Adrenal gland (tissue), 5 donors: Measurements from ENCODE around the gene UBQLN1.

Source experiments
- POLR2A ChIP-seq, 2 donors: fragments of 450-650 bp; IDR thresholded peaks; one replicate each; pipeline ENCODE4 v1.6.1; 2017; ENCODE audit warnings: antibody characterized with exemption in 2 of 2, mild to moderate bottlenecking in 2 of 2, moderate library complexity in 1 of 2
- TF ChIP-seq, protein P1 (sequence below), 6 experiments: fragments of 450-650 bp in 4 of 6; fragments of 200-600 bp in 2 of 6; sonication (generic) in 1 of 6; IDR thresholded peaks; 1 replicate in 5 of 6; 2 replicates in 1 of 6; pipeline versions ENCODE4 v1.5.1 to v1.8.0; 2016 to 2021; ENCODE audit warnings: antibody characterized with exemption in 6 of 6, mild to moderate bottlenecking in 2 of 6, moderate library complexity in 1 of 6
- donor health status: DM: no; HTN: no; CAD: no.

DNA sequence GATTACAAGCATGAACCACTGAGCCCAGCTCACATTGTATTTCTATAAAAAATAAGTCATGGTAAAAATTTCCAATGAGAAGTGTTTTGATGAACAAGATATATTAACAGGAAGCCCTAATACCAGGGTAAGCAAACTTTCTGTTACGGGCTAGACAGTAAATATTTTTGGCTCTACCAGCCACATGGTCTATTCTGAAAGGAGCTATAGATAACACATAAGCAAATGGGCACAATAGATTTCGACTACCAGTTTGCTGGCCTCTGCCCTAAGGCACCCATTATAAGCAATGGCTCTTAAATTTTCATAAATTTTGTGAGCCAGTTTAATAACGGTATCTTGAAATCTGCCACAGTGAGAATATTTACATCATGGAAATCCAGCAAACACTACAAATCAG is 8.1 kb downstream of the UBQLN1 start:
- TF ChIP-seq POLR2A (IDR thresholded peaks at IDR 0.05) = no peak
- TF ChIP-seq, protein P1, sequence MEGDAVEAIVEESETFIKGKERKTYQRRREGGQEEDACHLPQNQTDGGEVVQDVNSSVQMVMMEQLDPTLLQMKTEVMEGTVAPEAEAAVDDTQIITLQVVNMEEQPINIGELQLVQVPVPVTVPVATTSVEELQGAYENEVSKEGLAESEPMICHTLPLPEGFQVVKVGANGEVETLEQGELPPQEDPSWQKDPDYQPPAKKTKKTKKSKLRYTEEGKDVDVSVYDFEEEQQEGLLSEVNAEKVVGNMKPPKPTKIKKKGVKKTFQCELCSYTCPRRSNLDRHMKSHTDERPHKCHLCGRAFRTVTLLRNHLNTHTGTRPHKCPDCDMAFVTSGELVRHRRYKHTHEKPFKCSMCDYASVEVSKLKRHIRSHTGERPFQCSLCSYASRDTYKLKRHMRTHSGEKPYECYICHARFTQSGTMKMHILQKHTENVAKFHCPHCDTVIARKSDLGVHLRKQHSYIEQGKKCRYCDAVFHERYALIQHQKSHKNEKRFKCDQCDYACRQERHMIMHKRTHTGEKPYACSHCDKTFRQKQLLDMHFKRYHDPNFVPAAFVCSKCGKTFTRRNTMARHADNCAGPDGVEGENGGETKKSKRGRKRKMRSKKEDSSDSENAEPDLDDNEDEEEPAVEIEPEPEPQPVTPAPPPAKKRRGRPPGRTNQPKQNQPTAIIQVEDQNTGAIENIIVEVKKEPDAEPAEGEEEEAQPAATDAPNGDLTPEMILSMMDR (IDR thresholded peaks at IDR 0.05) = no peak
